Measurements from ENCODE around the gene EFNA4. TPM values are rescaled to one million over a fixed set of nuclear protein-coding genes. Genes with fewer than 3 reads are reported as not detected.

Gene EFNA4
- polyA plus RNA-seq, 1 of the 3 experiments (the other 2 are of a cell fraction): 17.7 TPM

- TF ChIP-seq USF2 (IDR thresholded peaks at IDR 0.05; ENCODE audit: borderline replicate concordance, low read depth, low read length) (no peak; the same call in 1 of the 2 replicates), YY1 (IDR thresholded peaks at IDR 0.05; ENCODE audit: low read depth) (no peak), TAF1 (IDR thresholded peaks at IDR 0.05; ENCODE audit: borderline replicate concordance, low read depth, low read length) (no peak), JUND (IDR thresholded peaks at IDR 0.05) (no peak), CTCF (IDR thresholded peaks at IDR 0.05) (peak; percentile 91), PBX3 (IDR thresholded peaks at IDR 0.05) (no peak), MAX (IDR thresholded peaks at IDR 0.05; ENCODE audit: low read depth) (peak; percentile 84)
These were observed 27.8 kb downstream of the EFNA4 start (continued) for GRCh38 chr1:155091071-155092051.

- 90% methylated on average over 5 of the region's 6 CpGs for WGBS (ENCODE audit: low lambda C conversion rate)
- H3K9me3 ChIP-seq: no peaks in the 10 kb centered on the region
- POLR2A ChIA-PET: interaction anchor here (0.9 to 1.6 kb wide), 6 partner anchors 21 to 81 kb away, joined by 3 to 8 read pairs (median 5); partner anchors contain the start of gene KRTCAP2
- TF ChIP-seq TAF1 (IDR thresholded peaks at IDR 0.05; ENCODE audit: borderline replicate concordance, low read depth, low read length): no peak
- no peak for TF ChIP-seq TEAD4 (IDR thresholded peaks at IDR 0.05; ENCODE audit: borderline replicate concordance, insufficient read depth)
- no peak for TF ChIP-seq SMC3 (IDR thresholded peaks at IDR 0.05; ENCODE audit: low read depth, low read length)
- no peak for TF ChIP-seq SIN3A (IDR thresholded peaks at IDR 0.05; ENCODE audit: borderline replicate concordance, low read depth, low read length)
- no peak for TF ChIP-seq MAX (IDR thresholded peaks at IDR 0.05; ENCODE audit: low read depth)
- no peak for TF ChIP-seq USF2 (IDR thresholded peaks at IDR 0.05; ENCODE audit: borderline replicate concordance, low read depth, low read length)
- no peak for TF ChIP-seq EP300 (IDR thresholded peaks at IDR 0.05; ENCODE audit: borderline replicate concordance in 1 of 2, low read depth in 1 of 2, low read length in 1 of 2)
- no peak for TF ChIP-seq GABPA (IDR thresholded peaks at IDR 0.05; ENCODE audit: low read depth)
- TF ChIP-seq FOSL2 (IDR thresholded peaks at IDR 0.05; ENCODE audit: borderline replicate concordance, low read depth): no peak
- no peak for TF ChIP-seq NFIC (IDR thresholded peaks at IDR 0.05; ENCODE audit: borderline replicate concordance)
- no peak for TF ChIP-seq PBX3 (IDR thresholded peaks at IDR 0.05)
- TF ChIP-seq FOXJ3 (CRISPR knock-in tag; IDR thresholded peaks at IDR 0.05): no peak
- TF ChIP-seq POLR2AphosphoS5 (IDR thresholded peaks at IDR 0.05; ENCODE audit: low read depth, low read length): no peak
- no peak for TF ChIP-seq ZBTB33 (IDR thresholded peaks at IDR 0.05; ENCODE audit: borderline replicate concordance, low read depth)
- no peak for TF ChIP-seq ELF1 (IDR thresholded peaks at IDR 0.05)
These were observed 28.6 kb downstream of the EFNA4 start for GRCh38 chr1:155092131-155092530.

More at GRCh38 chr1:155092131-155092530, 28.6 kb downstream of the EFNA4 start:
- H2AFZ ChIP-seq (ENCODE audit: low read depth): no peak overlapping the region
- H3K4me2 ChIP-seq: no peak overlapping the region
- peaks cover 18% of the 10 kb centered on the region for H3F3A ChIP-seq (replicated peaks; ENCODE audit: insufficient read depth)
- H4K20me1 ChIP-seq (ENCODE audit: insufficient read depth): no peaks in the 10 kb centered on the region
- H3K27me3 ChIP-seq (ENCODE audit: insufficient read depth): no peaks in the 10 kb centered on the region
- DNase-seq: no peak
- CTCF ChIA-PET: interaction anchor here (0.7 to 13.1 kb wide), 54 partner anchors 9 to 974 kb away, joined by 3 to 496 read pairs (median 6); partner anchors contain the start of genes ADAM15, DCST1, DCST2 and DPM3
- peaks cover 0 to 24% of the 10 kb centered on the region in 2 experiments; a peak in 1 of 4 replicates for H3K4me1 ChIP-seq (ENCODE audit: control insufficient read depth in 1 of 2, insufficient read depth in 2 of 2, low read depth in 1 of 2, low read length in 1 of 2)
- no peak overlapping the region for H3K27ac ChIP-seq (ENCODE audit: low read depth in 2 of 2, low read length in 1 of 2)
- H3K9me2 ChIP-seq: no peaks in the 10 kb centered on the region
- H3K4me3 ChIP-seq (ENCODE audit: low read depth in 2 of 2, low read length in 1 of 2): no peak overlapping the region
- no peaks in the 10 kb centered on the region for H3K36me3 ChIP-seq (replicated peaks in 1 of 2; ENCODE audit: control insufficient read depth in 1 of 2, insufficient read depth in 2 of 2, low read length in 1 of 2)
- no peaks in the 10 kb centered on the region for H3K79me2 ChIP-seq (ENCODE audit: insufficient read depth)
- no peak overlapping the region for H3K9ac ChIP-seq
